Measurements from ENCODE around the gene PTGES2.
A peak's percentile ranks its signal among the peaks of the same experiment; 100 is the strongest.

Gene PTGES2

GRCh38 chr9:128127568-128127989, at the start of gene PTGES2:
Gene PTGES2, minus strand, starts transcription at chr9:128127729. Its CDS starts 12 bp downstream, at chr9:128127717.
- peak; percentile 32 for DNase-seq

GRCh38 chr9:128175726-128176125, 48.2 kb upstream of the PTGES2 start:
- no peak for DNase-seq

- no peak for DNase-seq
These were observed 47.6 kb upstream of the PTGES2 start for GRCh38 chr9:128175102-128175563.

- no peak for DNase-seq
These were observed 46.5 kb upstream of the PTGES2 start for GRCh38 chr9:128174062-128174461.

- DNase-seq = no peak
These were observed 42.4 kb upstream of the PTGES2 start for GRCh38 chr9:128169925-128170324.

- no peak for DNase-seq
These were observed 42.0 kb upstream of the PTGES2 start for GRCh38 chr9:128169492-128169891.

GRCh38 chr9:128168731-128169308, 41.3 kb upstream of the PTGES2 start:
- DNase-seq = no peak

- no peak for DNase-seq
These were observed 39.7 kb upstream of the PTGES2 start for GRCh38 chr9:128167209-128167608.

- no peak for DNase-seq
These were observed 38.6 kb upstream of the PTGES2 start for GRCh38 chr9:128166169-128166568.

- no peak for DNase-seq
These were observed 36.9 kb upstream of the PTGES2 start for GRCh38 chr9:128164307-128164885.

- DNase-seq = no peak
These were observed 36.2 kb upstream of the PTGES2 start for GRCh38 chr9:128163523-128164306.

- no peak for DNase-seq
These were observed 35.5 kb upstream of the PTGES2 start for GRCh38 chr9:128163027-128163515.

GRCh38 chr9:128162215-128163026, 34.9 kb upstream of the PTGES2 start:
- DNase-seq = no peak

GRCh38 chr9:128161215-128161902, 33.8 kb upstream of the PTGES2 start:
- no peak for DNase-seq

GRCh38 chr9:128160603-128160987, 33.1 kb upstream of the PTGES2 start:
- DNase-seq = no peak

- DNase-seq = peak; percentile 72
These were observed 32.5 kb upstream of the PTGES2 start, which contains the start of gene BBLN for GRCh38 chr9:128159784-128160602. Gene BBLN, plus strand, starts transcription at chr9:128160265. Its CDS starts 143 bp downstream, at chr9:128160408.

- DNase-seq = peak; percentile 91
These were observed 31.9 kb upstream of the PTGES2 start for GRCh38 chr9:128159522-128159783.

GRCh38 chr9:128155736-128156500, 28.4 kb upstream of the PTGES2 start:
- DNase-seq = no peak

GRCh38 chr9:128153947-128154695, 26.6 kb upstream of the PTGES2 start:
- no peak for DNase-seq
